GM23338 (cell line): Measurements from ENCODE around the gene POU2F3.

Experiments used
- CREB1 ChIP-seq: fragments of 250-450 bp; sonication (Bioruptor Pico); IDR thresholded peaks from 2 replicates; pipeline ENCODE4 v1.5.0; 2020; ENCODE audit warnings: low read depth, mild to moderate bottlenecking, moderate library complexity
- CTCF ChIP-seq, 2 experiments: fragments of 200-600 bp in 1 of 2; sonication (generic) in 1 of 2; conservative IDR thresholded peaks; 2 replicates each; pipeline versions ENCODE4 v1.5.1 to v1.6.1; 2016 to 2017; ENCODE audit warnings: antibody characterized with exemption in 2 of 2, low read depth in 2 of 2, mild to moderate bottlenecking in 2 of 2, moderate library complexity in 1 of 2
- ETS1 ChIP-seq: IDR thresholded peaks from 2 replicates; pipeline ENCODE4 v1.6.1; 2016; ENCODE audit warnings: antibody characterized with exemption
- EZH2 ChIP-seq: fragments of 200-600 bp; sonication (generic); IDR thresholded peaks from one replicate; pipeline ENCODE4 v1.8.0; 2017; ENCODE audit warnings: antibody characterized with exemption, mild to moderate bottlenecking, low read depth; ENCODE audit not compliant: unreplicated experiment
- EZH2phosphoT487 ChIP-seq: fragments of 200-600 bp; sonication (generic); IDR thresholded peaks from one replicate; pipeline ENCODE4 v1.8.1; 2018; ENCODE audit warnings: antibody characterized with exemption; ENCODE audit not compliant: unreplicated experiment
- NANOG ChIP-seq: IDR thresholded peaks from 2 replicates; pipeline ENCODE4 v1.6.1; 2016; ENCODE audit warnings: antibody characterized with exemption, borderline replicate concordance
- POLR2AphosphoS5 ChIP-seq: IDR thresholded peaks from 2 replicates; pipeline ENCODE4 v1.6.1; 2016; ENCODE audit warnings: antibody characterized with exemption, low read depth
- REST ChIP-seq: IDR thresholded peaks from one replicate; pipeline ENCODE4 v1.6.1; 2018; ENCODE audit warnings: antibody characterized with exemption; ENCODE audit not compliant: unreplicated experiment
- STAT1 ChIP-seq: IDR thresholded peaks from one replicate; pipeline ENCODE4 v1.6.1; 2016; ENCODE audit warnings: antibody characterized with exemption; ENCODE audit not compliant: unreplicated experiment
- ZNF331 ChIP-seq: fragments of 250-450 bp; sonication (Bioruptor Pico); IDR thresholded peaks from 2 replicates; pipeline ENCODE4 v1.5.0; 2020; ENCODE audit warnings: low read depth, mild to moderate bottlenecking, moderate library complexity

GRCh38 chr11:120316880-120317688 lies 77.1 kb downstream of the POU2F3 start:
- no peak for TF ChIP-seq EZH2phosphoT487
- no peak for TF ChIP-seq EZH2
- TF ChIP-seq CTCF (conservative IDR thresholded peaks at IDR 0.05; ENCODE audit: low read depth in 2 of 2), result no peak
- TF ChIP-seq POLR2AphosphoS5, result no peak; the same call in 1 of the 2 replicates
- no peak for TF ChIP-seq REST
- no peak for TF ChIP-seq CREB1 (CRISPR knock-in tag)
- TF ChIP-seq STAT1, result no peak
- no peak for TF ChIP-seq ETS1
- no peak for TF ChIP-seq NANOG
- no peak for TF ChIP-seq ZNF331 (CRISPR knock-in tag)
